ENCODE measurements around the gene RSPH3.
"Not testable (repeated sequence)": the region's sequence is repeated elsewhere in the genome, so short reads cannot be mapped to it uniquely, and the experiment has no call there.

RSPH3 gene

DNA sequence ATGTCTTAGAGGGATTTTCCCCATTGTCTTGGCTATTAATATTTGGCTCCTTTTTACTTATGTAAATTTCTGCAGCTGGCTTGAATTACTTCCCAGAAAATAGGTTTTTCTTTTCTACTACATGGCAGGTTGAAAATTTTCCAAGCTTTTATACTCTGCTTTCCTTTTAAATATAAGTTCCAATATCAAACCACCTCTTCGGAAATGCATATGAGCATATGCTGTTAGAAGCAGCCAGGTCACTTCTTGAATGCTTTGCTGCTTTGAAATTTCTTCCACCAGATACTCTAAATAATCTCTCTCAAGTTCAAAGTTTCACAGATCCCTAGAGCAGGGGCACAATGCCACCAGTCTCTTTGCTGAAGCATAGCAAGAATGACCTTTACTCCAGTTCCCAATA, 25.2 kb upstream of the RSPH3 start:
- not testable (repeated sequence) for DNase-seq (ENCODE audit: low spot score)

DNA sequence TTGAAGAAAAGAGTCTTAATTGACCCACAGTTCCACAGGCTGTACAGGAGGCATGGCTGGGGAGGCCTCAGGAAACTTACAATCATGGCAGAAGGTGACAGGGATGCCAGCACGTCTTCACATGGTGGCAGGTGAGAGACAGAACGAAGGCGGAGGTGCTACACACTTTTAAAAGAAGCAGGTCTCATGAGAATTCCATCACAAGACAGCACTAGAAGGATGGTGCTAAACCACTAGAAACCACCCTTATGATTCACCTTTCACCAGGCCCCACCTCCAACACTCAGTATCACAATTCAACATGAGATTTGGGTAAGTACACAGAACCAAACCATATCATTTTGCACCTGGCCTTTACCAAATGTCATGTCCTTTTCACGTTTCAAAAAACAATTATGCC, 23.9 kb upstream of the RSPH3 start:
- no peak for DNase-seq (ENCODE audit: low spot score)

GRCh38 chr6:159020011-159020410, 20.0 kb upstream of the RSPH3 start:
- DNase-seq (ENCODE audit: low spot score), result no peak

- no peak for DNase-seq (ENCODE audit: low spot score)
Measured at GRCh38 chr6:159017757-159018559, 18.0 kb upstream of the RSPH3 start.

DNA sequence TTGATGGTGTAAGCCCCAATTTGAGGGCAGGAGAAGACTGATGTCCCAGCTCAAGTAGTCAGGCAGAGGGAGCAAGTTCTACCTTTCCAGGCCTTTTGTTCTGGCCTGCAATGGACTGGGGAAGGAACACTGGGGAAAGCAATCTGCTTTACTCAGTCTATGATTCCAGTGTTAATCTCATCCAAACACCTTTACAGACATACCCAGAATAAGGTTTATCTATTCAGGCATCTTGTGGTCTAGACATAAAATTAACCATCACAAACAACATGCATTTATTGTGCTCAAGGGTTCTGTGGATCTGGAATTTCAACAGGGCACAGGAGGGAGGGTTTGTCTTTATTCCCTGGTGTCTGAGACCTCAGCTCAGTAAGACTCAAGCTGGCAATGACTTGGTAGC, 14.4 kb upstream of the RSPH3 start:
- no peak for DNase-seq (ENCODE audit: low spot score)

- no peak for DNase-seq (ENCODE audit: low spot score)
Measured at GRCh38 chr6:159013229-159013628, 13.2 kb upstream of the RSPH3 start.

GRCh38 chr6:159012201-159012600, 12.2 kb upstream of the RSPH3 start:
- no peak for DNase-seq (ENCODE audit: low spot score)

DNA sequence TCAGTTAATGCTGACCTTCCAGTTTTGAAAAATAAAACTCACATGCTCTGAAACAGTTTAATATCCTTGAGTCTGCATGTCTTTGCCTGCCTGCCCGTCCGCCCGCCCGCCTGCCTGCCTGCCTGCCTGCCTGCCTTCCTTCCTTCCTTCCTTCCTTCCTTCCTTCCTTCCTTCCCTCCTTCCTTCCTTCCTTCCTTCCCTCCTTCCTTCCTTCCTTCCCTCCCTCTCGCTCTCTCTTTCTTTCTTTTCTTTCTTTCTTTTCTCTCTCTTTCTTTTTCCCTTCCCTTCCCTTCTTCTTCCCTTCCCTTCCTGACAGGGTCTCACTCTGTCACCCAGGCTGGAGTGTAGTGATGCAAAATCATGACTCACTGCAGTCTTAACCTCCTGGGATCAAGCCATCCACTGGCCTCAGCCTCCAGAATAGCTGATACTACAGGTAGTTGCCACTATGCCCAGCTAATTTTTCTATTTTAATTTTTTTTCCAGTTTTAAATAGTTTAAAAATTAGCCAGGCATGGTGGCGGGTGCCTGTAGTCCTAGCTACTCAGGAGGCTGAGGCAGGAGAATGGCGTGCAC, 10.1 kb upstream of the RSPH3 start:
- not testable (repeated sequence) for DNase-seq (ENCODE audit: low spot score)

GRCh38 chr6:159008656-159009288, 8.8 kb upstream of the RSPH3 start:
- DNase-seq (ENCODE audit: low spot score), result no peak

- no peak for DNase-seq (ENCODE audit: low spot score)
Measured at GRCh38 chr6:159007510-159007909, 7.5 kb upstream of the RSPH3 start.

DNA sequence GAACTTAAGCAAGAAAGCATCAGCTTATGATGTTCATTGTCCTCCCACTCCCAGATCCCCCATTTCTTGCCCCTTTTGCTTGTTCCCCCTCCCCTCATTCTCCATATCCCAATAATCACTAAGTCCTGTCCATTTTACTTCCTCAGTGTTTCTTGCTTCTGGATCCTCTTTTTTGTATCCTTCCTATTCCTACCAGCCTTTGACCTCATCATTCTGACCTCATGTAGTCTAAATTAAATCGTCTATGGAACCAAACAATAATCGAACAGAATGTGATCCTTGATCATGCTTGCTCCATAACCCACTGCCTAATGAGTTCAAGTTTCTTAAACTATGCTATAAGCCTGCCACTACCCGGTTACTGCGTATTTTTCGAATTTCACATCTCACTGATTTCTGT, 5.4 kb upstream of the RSPH3 start:
- no peak for DNase-seq (ENCODE audit: low spot score)

GRCh38 chr6:159004592-159004991, 4.6 kb upstream of the RSPH3 start:
- no peak for DNase-seq (ENCODE audit: low spot score)

DNA sequence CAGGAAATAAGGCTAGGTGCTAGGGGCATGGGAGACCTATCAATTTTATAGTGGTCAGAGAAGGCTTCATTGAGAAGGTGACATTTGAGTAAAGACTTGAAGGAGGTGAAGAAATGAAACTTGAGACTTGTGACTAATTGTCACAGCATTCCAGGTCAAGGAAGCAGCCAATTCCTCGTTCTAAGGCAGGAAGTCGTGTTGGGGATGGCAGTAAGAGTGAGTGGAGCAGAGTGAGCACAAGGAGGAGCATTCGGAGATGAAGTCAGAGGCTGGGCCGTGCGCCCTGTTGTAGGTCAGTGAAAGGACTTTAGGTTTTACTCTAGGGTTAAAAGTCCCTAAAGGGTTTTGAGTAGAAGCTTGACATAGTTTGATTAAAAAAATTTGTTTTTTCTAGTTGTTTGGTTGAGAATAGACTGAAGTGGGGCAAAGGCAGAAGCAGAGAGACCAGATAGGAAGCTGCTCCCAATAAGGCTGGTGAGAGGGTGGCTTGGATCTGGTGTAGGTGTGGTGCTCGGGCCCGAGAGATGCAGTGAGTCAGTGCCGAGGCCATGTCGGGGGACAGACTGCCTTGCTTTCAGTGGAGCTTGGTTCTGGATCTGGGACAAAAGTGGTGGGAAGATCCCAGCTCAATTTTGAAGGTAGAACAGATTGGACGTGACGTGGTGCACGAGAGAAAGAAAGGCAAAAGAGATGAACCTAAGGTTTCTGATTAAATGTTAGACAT, 2.6 kb upstream of the RSPH3 start:
- no peak for DNase-seq (ENCODE audit: low spot score)

DNA sequence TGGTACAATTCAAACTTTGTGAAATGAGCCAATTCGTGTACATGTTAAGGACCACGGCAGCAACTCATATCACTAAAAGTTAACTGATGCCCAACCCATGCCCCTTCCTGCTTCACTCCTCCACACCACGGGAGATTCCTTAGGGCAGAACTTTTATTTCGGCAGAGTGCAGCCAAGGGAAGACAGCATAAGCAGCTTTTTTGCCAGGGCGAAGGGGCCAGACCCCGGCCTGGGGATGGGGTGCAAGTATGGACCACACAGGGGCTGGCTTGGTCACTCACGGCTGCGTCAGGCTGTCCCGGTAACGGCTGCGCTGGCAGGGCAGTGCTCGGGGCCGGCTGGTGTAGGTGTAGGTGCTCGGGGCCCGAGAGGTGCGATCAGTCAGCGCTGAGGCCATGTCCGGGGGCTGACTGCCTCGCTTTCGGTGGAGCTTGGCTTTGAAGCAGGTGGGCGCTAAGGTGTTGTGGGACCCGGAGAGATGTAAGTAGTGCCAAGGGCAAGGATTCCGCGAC, 792 bp downstream of the RSPH3 start:
- DNase-seq (ENCODE audit: low spot score), result no peak

DNA sequence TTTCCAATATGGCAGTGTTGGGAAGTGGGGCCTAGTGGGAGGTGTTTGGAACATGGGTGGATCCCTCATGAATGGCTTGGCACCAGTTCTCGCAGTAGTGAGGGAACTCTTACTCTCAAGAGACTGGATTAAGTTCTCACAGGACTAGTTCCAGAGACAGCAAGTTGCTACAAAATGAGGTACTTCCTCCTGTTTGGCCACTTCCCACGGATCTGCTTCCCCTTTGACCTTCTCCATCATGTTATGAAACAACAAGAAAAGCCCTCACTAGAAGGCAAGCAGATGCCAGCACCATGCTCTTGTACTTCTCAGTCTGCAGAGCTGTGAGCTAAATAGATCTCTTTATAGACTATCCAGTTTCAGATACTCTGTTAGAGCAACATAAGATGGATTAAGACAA, 3.1 kb downstream of the RSPH3 start:
- DNase-seq (ENCODE audit: low spot score), result no peak

DNA sequence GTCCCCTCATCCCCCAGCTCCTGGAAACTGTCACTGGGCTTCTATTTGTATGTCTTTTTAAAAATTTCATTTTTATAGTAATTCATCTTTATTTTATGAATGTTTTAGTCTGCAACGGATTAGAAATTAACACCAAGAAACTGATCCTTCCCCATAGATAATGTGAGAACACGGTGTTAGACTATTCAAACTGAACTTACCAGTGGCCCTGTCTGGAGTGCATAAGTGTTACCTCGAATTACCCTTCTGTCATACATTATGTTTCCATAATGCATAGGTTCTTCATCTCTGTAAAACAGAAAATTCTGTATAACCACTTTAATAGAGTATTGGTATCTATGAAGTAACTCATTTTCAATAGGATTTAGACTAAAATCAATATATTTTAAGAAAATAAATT, 6.4 kb downstream of the RSPH3 start:
- DNase-seq (ENCODE audit: low spot score), result no peak

GRCh38 chr6:158991017-158991723, 8.8 kb downstream of the RSPH3 start:
- DNase-seq (ENCODE audit: low spot score), result no peak

- DNase-seq (ENCODE audit: low spot score), result not testable (repeated sequence)
Measured at GRCh38 chr6:158989711-158990110, 10.3 kb downstream of the RSPH3 start.

- no peak for DNase-seq (ENCODE audit: low spot score)
Measured at GRCh38 chr6:158988477-158988876, 11.5 kb downstream of the RSPH3 start.

- no peak for DNase-seq (ENCODE audit: low spot score)
Measured at GRCh38 chr6:158987657-158988056, 12.3 kb downstream of the RSPH3 start.

DNA sequence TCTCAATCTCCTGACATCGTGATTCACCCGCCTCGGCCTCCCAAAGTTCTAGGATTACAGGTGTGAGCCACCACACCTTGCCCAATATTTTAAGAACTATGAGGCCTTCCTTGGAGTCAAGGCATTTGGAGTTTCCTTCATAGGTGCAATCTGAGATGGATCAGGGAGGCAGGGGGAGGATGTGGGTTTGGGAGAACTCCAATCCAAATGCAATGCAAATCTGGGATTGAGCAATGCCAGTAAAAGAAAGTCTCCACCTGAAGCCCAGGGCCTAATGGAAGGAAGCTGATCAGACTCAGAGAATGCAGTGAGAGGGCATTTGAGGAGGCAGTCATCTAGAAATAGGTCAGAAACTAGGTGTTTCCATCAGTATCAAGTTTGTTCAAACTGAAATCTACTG, 21.2 kb downstream of the RSPH3 start:
- no peak for DNase-seq (ENCODE audit: low spot score)

GRCh38 chr6:158977382-158977781, 22.6 kb downstream of the RSPH3 start:
- DNase-seq (ENCODE audit: low spot score), result no peak

All from HuH-7 (cell line).